Germinal center (tissue), 1 donor: ENCODE results near the gene PCDHB11.
"Not testable (repeated sequence)": the region's sequence is repeated elsewhere in the genome, so short reads cannot be mapped to it uniquely, and the experiment has no call there.

ENCODE experiments used
- DNase-seq: peaks from one replicate; pipeline ENCODE4 v3.0.0; 2012; ENCODE audit warnings: mixed read lengths, low spot score

Gene PCDHB11

GRCh38 chr5:141186897-141187512 is 12.4 kb upstream of the PCDHB11 start, which contains the start of gene PCDHB9:
Gene PCDHB9, plus strand, starts transcription at chr5:141187161. Its CDS starts 158 bp downstream, at chr5:141187319.
- DNase-seq = peak; percentile 34

DNA sequence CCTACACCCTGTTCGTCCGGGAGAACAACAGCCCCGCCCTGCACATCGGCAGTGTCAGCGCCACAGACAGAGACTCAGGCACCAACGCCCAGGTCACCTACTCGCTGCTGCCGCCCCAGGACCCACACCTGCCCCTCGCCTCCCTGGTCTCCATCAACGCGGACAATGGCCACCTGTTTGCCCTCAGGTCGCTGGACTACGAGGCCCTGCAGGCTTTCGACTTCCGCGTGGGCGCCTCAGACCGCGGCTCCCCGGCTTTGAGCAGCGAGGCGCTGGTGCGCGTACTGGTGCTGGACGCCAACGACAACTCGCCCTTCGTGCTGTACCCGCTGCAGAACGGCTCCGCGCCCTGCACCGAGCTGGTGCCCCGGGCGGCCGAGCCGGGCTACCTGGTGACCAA is 10.7 kb upstream of the PCDHB11 start:
- DNase-seq = not testable (repeated sequence)

DNA sequence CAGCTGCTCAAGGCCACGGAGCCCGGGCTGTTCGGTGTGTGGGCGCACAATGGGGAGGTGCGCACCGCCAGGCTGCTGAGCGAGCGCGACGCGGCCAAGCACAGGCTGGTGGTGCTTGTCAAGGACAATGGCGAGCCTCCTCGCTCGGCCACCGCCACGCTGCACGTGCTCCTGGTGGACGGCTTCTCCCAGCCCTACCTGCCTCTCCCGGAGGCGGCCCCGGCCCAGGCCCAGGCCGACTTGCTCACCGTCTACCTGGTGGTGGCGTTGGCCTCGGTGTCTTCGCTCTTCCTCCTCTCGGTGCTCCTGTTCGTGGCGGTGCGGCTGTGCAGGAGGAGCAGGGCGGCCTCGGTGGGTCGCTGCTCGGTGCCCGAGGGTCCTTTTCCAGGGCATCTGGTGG is 10.3 kb upstream of the PCDHB11 start:
- not testable (repeated sequence) for DNase-seq

DNA sequence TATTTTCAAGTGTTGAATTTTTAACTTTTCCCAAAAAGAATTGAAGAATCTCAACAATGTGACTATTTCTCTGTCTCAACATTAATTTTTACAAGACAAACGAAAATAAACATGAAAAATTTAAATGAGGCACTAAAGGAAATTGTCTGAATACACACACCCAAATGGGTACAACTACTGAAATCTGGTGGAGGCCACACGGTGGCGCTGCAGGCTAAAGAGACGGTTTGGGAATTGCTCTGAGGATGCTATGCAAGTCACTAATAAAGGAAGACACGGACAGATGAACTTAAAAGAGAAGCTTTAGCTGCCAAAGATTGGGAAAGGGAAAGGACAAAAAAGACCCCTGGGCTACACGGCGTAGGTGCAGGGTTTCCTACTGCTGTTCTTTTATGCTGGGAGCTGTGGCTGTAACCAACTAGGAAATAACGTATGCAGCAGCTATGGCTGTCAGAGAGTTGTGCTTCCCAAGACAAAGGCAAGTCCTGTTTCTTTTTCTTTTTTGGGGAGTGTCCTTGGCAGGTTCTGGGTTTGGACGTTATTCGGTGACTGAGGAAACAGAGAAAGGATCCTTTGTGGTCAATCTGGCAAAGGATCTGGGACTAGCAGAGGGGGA is 7.2 kb upstream of the PCDHB11 start, which contains the start of gene PCDHB10:
PCDHB10 (plus strand) TSS at position 244 of the 616 bp plus-strand sequence; CDS start at position 444, 200 bp downstream.
- peak; percentile 32 for DNase-seq

- not testable (repeated sequence) for DNase-seq
These were observed 5.1 kb upstream of the PCDHB11 start for GRCh38 chr5:141194332-141194731.

- DNase-seq = no peak
These were observed 3.1 kb upstream of the PCDHB11 start for GRCh38 chr5:141196363-141196762.

DNA sequence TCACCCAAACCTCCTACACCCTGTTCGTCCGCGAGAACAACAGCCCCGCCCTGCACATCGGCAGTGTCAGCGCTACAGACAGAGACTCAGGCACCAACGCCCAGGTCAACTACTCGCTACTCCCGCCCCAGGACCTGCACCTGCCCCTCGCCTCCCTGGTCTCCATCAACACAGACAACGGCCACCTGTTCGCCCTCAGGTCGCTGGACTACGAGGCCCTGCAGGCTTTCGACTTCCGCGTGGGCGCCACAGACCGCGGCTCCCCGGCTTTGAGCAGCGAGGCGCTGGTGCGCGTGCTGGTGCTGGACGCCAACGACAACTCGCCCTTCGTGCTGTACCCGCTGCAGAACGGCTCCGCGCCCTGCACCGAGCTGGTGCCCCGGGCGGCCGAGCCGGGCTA is 1.7 kb downstream of the PCDHB11 start:
- not testable (repeated sequence) for DNase-seq

DNA sequence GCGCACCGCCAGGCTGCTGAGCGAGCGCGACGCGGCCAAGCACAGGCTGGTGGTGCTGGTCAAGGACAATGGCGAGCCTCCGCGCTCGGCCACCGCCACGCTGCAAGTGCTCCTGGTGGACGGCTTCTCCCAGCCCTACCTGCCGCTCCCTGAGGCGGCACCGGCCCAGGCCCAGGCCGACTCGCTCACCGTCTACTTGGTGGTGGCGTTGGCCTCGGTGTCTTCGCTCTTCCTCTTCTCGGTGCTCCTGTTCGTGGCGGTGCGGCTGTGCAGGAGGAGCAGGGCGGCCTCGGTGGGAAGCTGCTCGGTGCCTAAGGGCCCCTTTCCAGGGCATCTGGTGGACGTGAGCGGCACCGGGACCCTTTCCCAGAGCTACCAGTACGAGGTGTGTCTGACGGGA is 2.2 kb downstream of the PCDHB11 start:
- not testable (repeated sequence) for DNase-seq

GRCh38 chr5:141208478-141208877 is 9.1 kb downstream of the PCDHB11 start, which contains the start of gene PCDHB12:
Gene PCDHB12, plus strand, starts transcription at chr5:141208719. Its CDS starts 189 bp downstream, at chr5:141208908.
- no peak for DNase-seq

GRCh38 chr5:141210281-141210680 is 10.9 kb downstream of the PCDHB11 start:
- DNase-seq = not testable (repeated sequence)

DNA sequence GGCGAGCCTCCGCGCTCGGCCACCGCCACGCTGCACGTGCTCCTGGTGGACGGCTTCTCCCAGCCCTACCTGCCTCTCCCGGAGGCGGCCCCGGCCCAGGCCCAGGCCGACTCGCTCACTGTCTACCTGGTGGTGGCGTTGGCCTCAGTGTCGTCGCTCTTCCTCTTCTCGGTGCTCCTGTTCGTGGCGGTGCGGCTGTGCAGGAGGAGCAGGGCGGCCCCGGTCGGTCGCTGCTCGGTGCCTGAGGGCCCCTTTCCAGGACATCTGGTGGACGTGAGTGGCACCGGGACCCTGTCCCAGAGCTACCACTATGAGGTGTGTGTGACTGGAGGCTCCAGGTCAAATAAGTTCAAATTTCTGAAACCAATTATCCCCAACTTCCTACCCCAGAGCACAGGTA is 11.4 kb downstream of the PCDHB11 start:
- DNase-seq = not testable (repeated sequence)

GRCh38 chr5:141213656-141214339 is 14.4 kb downstream of the PCDHB11 start, which contains the start of gene PCDHB13:
Gene PCDHB13, plus strand, starts transcription at chr5:141213919. Its CDS starts 205 bp downstream, at chr5:141214124.
- DNase-seq = not testable (repeated sequence)

DNA sequence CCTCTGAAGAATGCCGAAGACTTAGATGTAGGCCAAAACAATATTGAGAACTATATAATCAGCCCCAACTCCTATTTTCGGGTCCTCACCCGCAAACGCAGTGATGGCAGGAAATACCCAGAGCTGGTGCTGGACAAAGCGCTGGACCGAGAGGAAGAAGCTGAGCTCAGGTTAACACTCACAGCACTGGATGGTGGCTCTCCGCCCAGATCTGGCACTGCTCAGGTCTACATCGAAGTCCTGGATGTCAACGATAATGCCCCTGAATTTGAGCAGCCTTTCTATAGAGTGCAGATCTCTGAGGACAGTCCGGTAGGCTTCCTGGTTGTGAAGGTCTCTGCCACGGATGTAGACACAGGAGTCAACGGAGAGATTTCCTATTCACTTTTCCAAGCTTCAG is 15.2 kb downstream of the PCDHB11 start:
- DNase-seq = not testable (repeated sequence)

GRCh38 chr5:141215504-141215903 is 16.1 kb downstream of the PCDHB11 start:
- DNase-seq = not testable (repeated sequence)

DNA sequence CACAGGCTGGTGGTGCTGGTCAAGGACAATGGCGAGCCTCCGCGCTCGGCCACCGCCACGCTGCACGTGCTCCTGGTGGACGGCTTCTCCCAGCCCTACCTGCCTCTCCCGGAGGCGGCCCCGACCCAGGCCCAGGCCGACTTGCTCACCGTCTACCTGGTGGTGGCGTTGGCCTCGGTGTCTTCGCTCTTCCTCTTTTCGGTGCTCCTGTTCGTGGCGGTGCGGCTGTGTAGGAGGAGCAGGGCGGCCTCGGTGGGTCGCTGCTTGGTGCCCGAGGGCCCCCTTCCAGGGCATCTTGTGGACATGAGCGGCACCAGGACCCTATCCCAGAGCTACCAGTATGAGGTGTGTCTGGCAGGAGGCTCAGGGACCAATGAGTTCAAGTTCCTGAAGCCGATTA is 16.6 kb downstream of the PCDHB11 start:
- DNase-seq = not testable (repeated sequence)

DNA sequence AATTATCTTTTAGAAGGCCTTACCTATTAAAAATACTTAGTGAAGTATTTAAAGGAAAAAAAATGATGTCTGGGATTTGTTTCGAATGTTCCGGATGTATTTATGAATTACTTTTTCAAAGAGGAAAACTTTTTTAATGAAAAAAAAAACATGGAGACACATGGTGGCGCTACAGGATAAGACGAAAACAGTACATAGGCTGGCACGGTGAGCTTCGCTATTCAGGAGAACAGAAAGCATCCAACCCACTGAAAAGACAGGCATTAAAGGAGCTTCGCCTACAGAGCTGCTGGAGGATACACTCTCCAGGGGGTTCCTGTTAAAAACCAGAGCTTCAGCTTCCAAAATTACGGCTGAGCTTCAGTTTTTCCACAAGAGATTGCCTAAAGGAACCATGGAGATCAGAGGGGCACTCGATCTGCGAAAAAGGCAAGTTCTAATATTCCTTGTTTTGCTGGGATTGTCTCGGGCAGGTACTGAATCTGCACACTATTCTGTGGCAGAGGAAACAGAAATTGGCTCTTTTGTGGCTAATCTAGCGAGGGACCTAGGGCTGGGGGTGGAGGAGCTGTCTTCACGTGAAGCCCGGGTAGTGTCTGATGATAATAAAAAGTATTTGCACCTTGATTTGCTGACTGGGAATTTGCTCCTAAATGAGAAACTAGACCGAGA is 23.8 kb downstream of the PCDHB11 start, which contains the start of gene PCDHB14:
PCDHB14 (plus strand) TSS at position 232 of the 672 bp plus-strand sequence; CDS start at position 395, 163 bp downstream.
- DNase-seq = no peak

DNA sequence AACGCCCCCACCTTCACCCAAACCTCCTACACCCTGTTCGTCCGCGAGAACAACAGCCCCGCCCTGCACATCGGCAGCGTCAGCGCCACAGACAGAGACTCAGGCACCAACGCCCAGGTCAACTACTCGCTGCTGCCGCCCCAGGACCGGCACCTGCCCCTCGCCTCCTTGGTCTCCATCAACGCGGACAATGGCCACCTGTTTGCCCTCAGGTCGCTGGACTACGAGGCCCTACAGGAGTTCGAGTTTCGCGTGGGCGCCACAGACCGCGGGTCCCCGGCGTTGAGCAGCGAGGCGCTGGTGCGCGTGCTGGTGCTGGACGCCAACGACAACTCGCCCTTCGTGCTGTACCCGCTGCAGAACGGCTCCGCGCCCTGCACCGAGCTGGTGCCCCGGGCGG is 25.4 kb downstream of the PCDHB11 start:
- DNase-seq = not testable (repeated sequence)

DNA sequence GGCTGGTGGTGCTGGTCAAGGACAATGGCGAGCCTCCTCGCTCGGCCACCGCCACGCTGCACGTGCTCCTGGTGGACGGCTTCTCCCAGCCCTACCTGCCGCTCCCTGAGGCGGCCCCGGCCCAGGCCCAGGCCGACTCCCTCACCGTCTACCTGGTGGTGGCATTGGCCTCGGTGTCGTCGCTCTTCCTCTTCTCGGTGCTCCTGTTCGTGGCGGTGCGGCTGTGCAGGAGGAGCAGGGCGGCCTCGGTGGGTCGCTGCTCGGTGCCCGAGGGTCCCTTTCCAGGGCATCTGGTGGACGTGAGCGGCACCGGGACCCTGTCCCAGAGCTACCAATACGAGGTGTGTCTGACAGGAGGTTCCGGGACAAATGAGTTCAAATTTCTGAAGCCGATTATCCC is 26.0 kb downstream of the PCDHB11 start:
- DNase-seq = not testable (repeated sequence)

DNA sequence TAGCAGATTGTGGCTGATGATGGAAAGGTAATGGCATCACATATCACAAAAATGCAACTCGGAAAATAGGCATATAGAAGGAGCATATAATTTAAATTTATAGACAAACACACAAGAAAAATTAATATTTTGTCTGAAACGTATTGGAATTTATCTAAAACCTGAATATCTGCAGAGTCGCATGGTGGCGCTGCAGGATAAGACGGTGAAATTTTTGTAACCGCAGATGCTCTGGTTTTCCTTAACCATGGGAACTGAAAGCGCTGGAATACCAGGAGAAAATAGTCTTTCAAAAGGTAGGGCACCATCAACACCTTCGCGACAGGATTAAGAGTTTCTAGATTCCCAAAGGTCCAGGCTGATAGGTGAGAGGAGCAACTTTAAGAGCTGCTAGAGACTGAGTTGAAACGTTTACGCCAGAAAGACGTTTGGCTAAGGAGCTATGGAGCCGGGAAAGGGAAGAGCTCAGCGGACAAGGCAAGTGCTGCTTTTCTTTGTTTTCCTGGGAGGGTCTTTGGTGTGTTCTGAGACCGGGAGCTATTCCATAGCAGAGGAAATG is 34.8 kb downstream of the PCDHB11 start:
- DNase-seq = no peak

- not testable (repeated sequence) for DNase-seq
These were observed 36.5 kb downstream of the PCDHB11 start for GRCh38 chr5:141235922-141236321.

DNA sequence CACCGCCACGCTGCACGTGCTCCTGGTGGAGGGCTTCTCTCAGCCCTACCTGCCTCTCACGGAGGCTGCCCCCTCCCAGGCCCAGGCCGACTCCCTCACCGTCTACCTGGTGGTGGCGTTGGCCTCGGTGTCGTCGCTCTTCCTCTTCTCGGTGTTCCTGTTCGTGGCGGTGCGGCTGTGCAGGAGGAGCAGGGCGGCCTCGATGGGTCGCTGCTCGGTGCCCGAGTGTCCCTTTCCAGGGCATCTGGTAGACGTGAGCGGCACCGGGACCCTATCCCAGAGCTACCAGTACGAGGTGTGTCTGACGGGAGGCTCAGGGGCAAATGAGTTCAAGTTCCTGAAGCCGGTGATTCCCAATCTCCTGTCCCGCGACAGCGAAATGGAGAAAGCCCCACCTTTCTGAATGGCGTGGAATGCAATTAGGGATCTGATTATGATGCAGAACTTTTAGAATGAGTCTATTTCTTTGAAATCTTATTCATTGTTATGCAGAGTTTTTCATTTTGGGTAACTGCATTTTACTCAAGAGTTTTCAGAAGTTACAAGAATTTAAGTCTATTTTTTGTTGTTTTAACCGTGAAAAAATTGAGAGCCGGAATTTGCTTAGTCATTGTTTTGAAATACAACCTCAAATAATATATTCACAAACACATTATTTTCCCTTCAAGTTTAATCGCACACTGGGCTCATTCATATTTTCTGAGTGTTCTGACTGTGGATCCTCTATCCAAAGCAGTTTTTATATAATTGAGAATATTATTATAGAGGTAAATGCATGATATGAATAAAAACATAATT is 37.3 kb downstream of the PCDHB11 start:
- DNase-seq = no peak
